IMR-90 (cell line): Measurements from ENCODE around the gene MMAA. TPM values are rescaled to one million over a fixed set of nuclear protein-coding genes. Genes with fewer than 3 reads are reported as not detected.

Experiments
- ATAC-seq: fragments of 200-7000 bp; cut with Tn5 transposase; 2 replicates; pipeline ENCODE4 v1.9.1; 2020; ENCODE audit warnings: low read depth, mild to moderate bottlenecking, moderate library complexity
- BruUV-seq: library from RNA; stranded (reverse); fragments of 400-500 nt; replicated peaks from 2 replicates; lab custom pipeline; 2021; lab: Mats Ljungman, UMichigan
- CTCF ChIA-PET: fragments of 300-600 bp; formaldehyde crosslinking; extraction: SDS; loops from one replicate; lab custom pipeline; 2021; ENCODE audit warnings: antibody characterized with exemption; lab: Yijun Ruan, JAX
- POLR2A ChIA-PET: fragments of 300-600 bp; sonication (Branson Sonifier 250); formaldehyde crosslinking; loops from one replicate; lab custom pipeline; 2022; ENCODE audit warnings: antibody characterized with exemption; ENCODE audit not compliant: unreplicated experiment; lab: Charles Lee
- DNase-seq: peaks from one replicate; pipeline ENCODE4 v3.0.0; 2013
- H2AFZ ChIP-seq: replicated peaks from 2 replicates; pipeline ENCODE3; 2013; ENCODE audit warnings: low read length, mild to moderate bottlenecking; ENCODE audit not compliant: poor library complexity
- H2AK5ac ChIP-seq: 2 replicates; pipeline ENCODE4 v1.6.1; 2013; ENCODE audit warnings: low read depth, low read length, inconsistent platforms
- H2AK9ac ChIP-seq: replicated peaks from 2 replicates; pipeline ENCODE3; 2013; ENCODE audit warnings: mild to moderate bottlenecking, low read depth, low read length, moderate library complexity; ENCODE audit not compliant: poor library complexity
- H2BK120ac ChIP-seq: 2 replicates; pipeline ENCODE4 v1.6.1; 2013; ENCODE audit warnings: low read depth, low read length, inconsistent platforms
- H2BK15ac ChIP-seq: 3 replicates; pipeline ENCODE4 v1.6.1; 2013; ENCODE audit warnings: low read depth, low read length, inconsistent platforms
- H2BK20ac ChIP-seq: 2 replicates; pipeline ENCODE4 v1.6.1; 2013; ENCODE audit warnings: low read depth, mild to moderate bottlenecking, inconsistent platforms, low read length, moderate library complexity
- H2BK5ac ChIP-seq: 2 replicates; pipeline ENCODE4 v1.6.1; 2013; ENCODE audit warnings: mild to moderate bottlenecking, low read depth, low read length, inconsistent platforms; ENCODE audit not compliant: poor library complexity, severe bottlenecking
- H3K14ac ChIP-seq: replicated peaks from 2 replicates; pipeline ENCODE4 v1.6.1; 2013; ENCODE audit warnings: low read depth, low read length, inconsistent platforms
- H3K18ac ChIP-seq: 2 replicates; pipeline ENCODE4 v1.6.1; 2013; ENCODE audit warnings: low read depth, low read length, control low read depth
- H3K23ac ChIP-seq: 2 replicates; pipeline ENCODE4 v1.6.1; 2013; ENCODE audit warnings: low read depth, low read length, inconsistent platforms
- H3K27ac ChIP-seq: 2 replicates; pipeline ENCODE4 v1.5.1; 2013; ENCODE audit warnings: mild to moderate bottlenecking, control low read depth, low read length; ENCODE audit not compliant: insufficient read depth
- H3K27me3 ChIP-seq: 2 replicates; pipeline ENCODE4 v1.6.1; 2013; ENCODE audit warnings: low read length; ENCODE audit not compliant: control insufficient read depth, insufficient read depth
- H3K36me3 ChIP-seq: 2 replicates; pipeline ENCODE4 v1.6.1; 2013; ENCODE audit warnings: low read length, mixed read lengths; ENCODE audit not compliant: control insufficient read depth, insufficient read depth
- H3K4ac ChIP-seq: 2 replicates; pipeline ENCODE4 v1.6.1; 2013; ENCODE audit warnings: low read depth, low read length, inconsistent platforms
- H3K4me1 ChIP-seq: 2 replicates; pipeline ENCODE4 v1.6.1; 2013; ENCODE audit warnings: low read length, mixed read lengths; ENCODE audit not compliant: control insufficient read depth, insufficient read depth
- H3K4me2 ChIP-seq: 2 replicates; pipeline ENCODE4 v1.6.1; 2013; ENCODE audit warnings: low read depth, mild to moderate bottlenecking, control low read depth, low read length, moderate library complexity
- H3K4me3 ChIP-seq: 2 replicates; pipeline ENCODE4 v1.5.1; 2013; ENCODE audit warnings: low read depth, mild to moderate bottlenecking, control low read depth, low read length, moderate library complexity; ENCODE audit not compliant: insufficient read depth
- H3K56ac ChIP-seq: 2 replicates; pipeline ENCODE4 v1.6.1; 2013; ENCODE audit warnings: low read length, inconsistent platforms; ENCODE audit not compliant: insufficient read depth; ENCODE audit errors: extremely low read depth
- H3K79me1 ChIP-seq, 2 experiments: 2 replicates each; pipeline ENCODE4 v1.6.1; 2013; ENCODE audit warnings: low read length in 2 of 2, inconsistent platforms in 1 of 2, low read depth in 1 of 2
- H3K9ac ChIP-seq: 2 replicates; pipeline ENCODE4 v1.6.1; 2013; ENCODE audit warnings: low read depth, low read length, control low read depth
- H3K9me1 ChIP-seq: 2 replicates; pipeline ENCODE4 v1.6.1; 2013; ENCODE audit warnings: low read length, inconsistent platforms; ENCODE audit not compliant: insufficient read depth
- H3K9me3 ChIP-seq: 2 replicates; pipeline ENCODE4 v1.6.1; 2013; ENCODE audit warnings: low read length; ENCODE audit not compliant: control insufficient read depth, insufficient read depth
- H4K20me1 ChIP-seq: 2 replicates; pipeline ENCODE4 v1.6.1; 2013; ENCODE audit warnings: low read length, inconsistent platforms; ENCODE audit not compliant: insufficient read depth
- H4K5ac ChIP-seq: 2 replicates; pipeline ENCODE4 v1.6.1; 2013; ENCODE audit warnings: mild to moderate bottlenecking, low read depth, low read length, control low read depth
- H4K8ac ChIP-seq, 2 experiments: 2 replicates each; pipeline ENCODE4 v1.6.1; 2013; ENCODE audit warnings: low read depth in 2 of 2, low read length in 2 of 2, control low read depth in 1 of 2, inconsistent platforms in 1 of 2
- H4K91ac ChIP-seq: 2 replicates; pipeline ENCODE4 v1.6.1; 2013; ENCODE audit warnings: low read depth, low read length, inconsistent platforms; ENCODE audit not compliant: insufficient read depth
- CEBPB ChIP-seq: IDR thresholded peaks from 2 replicates; pipeline ENCODE4 v1.6.1; 2012; ENCODE audit warnings: low read depth, low read length, improper control_type of control experiment
- CTCF ChIP-seq: conservative IDR thresholded peaks from 2 replicates; pipeline ENCODE4 v1.5.1; 2012; ENCODE audit warnings: mild to moderate bottlenecking, low read depth, low read length, improper control_type of control experiment
- ELK1 ChIP-seq: fragments of 150-350 bp; IDR thresholded peaks from 2 replicates; pipeline ENCODE4 v1.6.1; 2016; ENCODE audit warnings: low read depth, mild to moderate bottlenecking, low read length, moderate library complexity, borderline replicate concordance
- MXI1 ChIP-seq: IDR thresholded peaks from 2 replicates; pipeline ENCODE4 v1.6.1; 2012; ENCODE audit warnings: low read depth, mild to moderate bottlenecking, low read length, moderate library complexity, borderline replicate concordance
- NFE2L2 ChIP-seq: fragments of 150-350 bp; IDR thresholded peaks from 2 replicates; pipeline ENCODE4 v1.6.1; 2016; ENCODE audit warnings: low read depth, mild to moderate bottlenecking, low read length
- POLR2A ChIP-seq: IDR thresholded peaks from 2 replicates; pipeline ENCODE4 v1.6.1; 2012; ENCODE audit warnings: mild to moderate bottlenecking, low read depth, low read length
- RAD21 ChIP-seq: IDR thresholded peaks from 2 replicates; pipeline ENCODE4 v1.6.1; 2012; ENCODE audit warnings: low read length, improper control_type of control experiment
- RFX5 ChIP-seq: IDR thresholded peaks from 2 replicates; pipeline ENCODE4 v1.8.0; 2012; ENCODE audit warnings: low read depth, mild to moderate bottlenecking, low read length, moderate library complexity
- WGBS, 2 experiments: methylation state at CpG; one replicate each; pipeline versions ENCODE4 v1.1.5 to v1.1.7; 2013; ENCODE audit warnings: missing lambda C conversion rate in 2 of 2; ENCODE audit not compliant: insufficient read length in 1 of 2; ENCODE audit errors: extremely low coverage in 2 of 2; 5-methylcytosine and 5-hydroxymethylcytosine counted together
- dilution Hi-C: fragments of 300-500 bp; cut with HindIII; formaldehyde crosslinking; loops from one replicate; pipeline ENCODE4 v1.14.3; 2018; ENCODE audit warnings: low sequenced_read_pairs; ENCODE audit not compliant: unreplicated experiment
- in situ Hi-C: fragments of 300-500 bp; cut with MboI; formaldehyde crosslinking; loops from 3 replicates; pipeline ENCODE4 v1.14.3; 2019; ENCODE audit warnings: low sequenced_read_pairs, inconsistent platforms, mixed read lengths
- intact Hi-C: fragments of 100-400 bp; cut with micrococcal nuclease; formaldehyde crosslinking; loops from 2 replicates; pipeline ENCODE4 v1.10.0; 2022
- polyA plus RNA-seq, 3 experiments: library from polyadenylated mRNA; depleted of rRNA; stranded (reverse); fragments of >200 nt; gene quantifications; 2 replicates each; pipeline ENCODE4 v1.2.3, GENCODE V29; 2012; ENCODE audit warnings: low replicate concordance in 1 of 3
- total RNA-seq: library from RNA; depleted of rRNA; stranded (reverse); fragments of >200 nt; gene quantifications from 2 replicates; pipeline ENCODE4 v1.2.3, GENCODE V29; 2012

MMAA gene
- total and polyA plus RNA-seq, 2 of the 4 experiments (the other 2 are of a cell fraction): 4.4 to 5.2 TPM

DNA sequence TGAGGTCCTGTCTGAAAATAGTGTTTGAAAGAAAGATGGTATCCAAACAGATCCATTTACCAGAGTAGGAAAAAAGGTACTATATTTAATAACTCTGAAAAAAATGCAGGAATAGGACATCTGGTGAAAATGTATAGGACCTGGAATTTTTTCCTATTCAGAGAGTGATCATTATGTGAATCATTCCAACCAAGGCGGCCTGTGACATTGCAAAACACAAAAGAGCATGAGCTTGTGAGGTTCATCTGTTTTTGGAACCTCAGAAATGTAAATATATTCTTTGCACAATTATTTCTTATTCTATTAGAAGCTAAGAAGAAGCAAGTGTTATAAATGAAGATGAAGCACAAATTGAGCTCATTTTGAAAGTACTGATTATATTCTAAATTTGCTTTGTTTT lies 62.8 kb downstream of the MMAA start:
- Histone ChIP-seq H3K36me3 (no peaks in the 10 kb centered on the region), H2BK5ac (no peak overlapping the region), H4K5ac (no peak overlapping the region), H3K18ac (no peak overlapping the region), H2BK15ac (peak overlapping the region; percentile 26; the same call in 1 of the 3 replicates), H3K4me1 (peaks cover 2% of the 10 kb centered on the region; the same call in 1 of the 2 replicates), H3K9me1 (no peaks in the 10 kb centered on the region; the same call in 1 of the 2 replicates), H3K27me3 (no peaks in the 10 kb centered on the region), H4K8ac (no peak overlapping the region), H4K20me1 (no peaks in the 10 kb centered on the region), H2AFZ (no peak overlapping the region), H3K23ac (no peak overlapping the region), H3K9me3 (no peaks in the 10 kb centered on the region), H3K4ac (no peak overlapping the region), H3K4me3 (no peak overlapping the region), H2AK5ac (no peak overlapping the region), H2BK120ac (no peak overlapping the region), H3K56ac (no peak overlapping the region), H2BK20ac (no peak overlapping the region), H3K14ac (no peak overlapping the region), H3K9ac (no peak overlapping the region), H3K79me1 (no peaks in the 10 kb centered on the region), H3K27ac (no peak overlapping the region), H4K91ac (no peak overlapping the region), H3K4me2 (no peak overlapping the region), H2AK9ac (no peak overlapping the region)
- DNase-seq: peak; percentile 61
- dilution Hi-C loops (no loop called here), in situ Hi-C loops (no loop called here), intact Hi-C loops (loop anchor here (5.0 kb wide), 1 partner anchor 255 kb away; the partner anchor contains the start of gene ZNF827)
- ChIA-PET POLR2A (no interaction called here), CTCF (no interaction called here)
- WGBS, 2 experiments: no CpG with 5 or more reads among the region's 1 CpG
- TF ChIP-seq POLR2A (no peak), NFE2L2 (no peak), RAD21 (no peak), CTCF (no peak), RFX5 (no peak), CEBPB (peak; percentile 70), ELK1 (no peak), MXI1 (no peak)
- BruUV-seq: no TSS peak
- ATAC-seq: peak; percentile 22; the same call in 1 of the 2 replicates
